NCI-H2196 (cell line): ENCODE results near the gene SSU72.
"Not testable (repeated sequence)": the region's sequence is repeated elsewhere in the genome, so short reads cannot be mapped to it uniquely, and the experiment has no call there.

Source experiments
- DNase-seq: peaks from one replicate; lab custom pipeline; 2025; ENCODE audit not compliant: unreplicated experiment; lab: John Stamatoyannopoulos, UW

The SSU72 gene

DNA sequence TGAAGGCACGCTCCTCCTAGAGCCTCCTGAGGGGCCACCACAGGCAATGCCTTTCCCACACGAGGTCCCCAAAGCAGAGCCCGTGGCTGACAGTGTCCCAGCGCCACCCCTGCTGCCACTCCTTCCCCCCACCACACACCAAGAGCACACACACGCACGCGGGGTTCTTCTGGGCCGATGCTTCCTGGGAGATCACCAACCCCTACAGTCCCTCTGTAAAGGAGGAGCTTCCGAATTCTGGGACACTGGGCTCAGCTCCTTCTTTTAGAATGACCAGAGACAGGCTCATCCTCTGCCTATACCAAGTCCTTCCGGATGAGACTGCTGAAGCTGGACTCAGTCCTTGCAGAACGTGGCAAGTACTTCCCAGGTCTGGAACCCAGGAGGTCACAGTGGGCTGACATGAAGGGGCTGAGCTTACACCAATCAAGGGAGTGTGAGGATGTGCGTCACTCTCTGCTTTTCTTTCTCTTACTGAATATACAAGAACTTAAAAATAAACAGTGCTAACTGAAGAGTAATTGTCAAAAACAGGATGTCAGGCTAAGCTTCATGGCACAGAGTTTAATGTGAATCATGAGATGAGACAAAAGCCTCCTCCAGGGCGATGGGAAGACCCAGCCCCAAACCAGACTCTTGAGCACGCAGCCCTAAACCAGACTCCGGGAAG is 12.7 kb downstream of the SSU72 start:
- DNase-seq, result no peak

DNA sequence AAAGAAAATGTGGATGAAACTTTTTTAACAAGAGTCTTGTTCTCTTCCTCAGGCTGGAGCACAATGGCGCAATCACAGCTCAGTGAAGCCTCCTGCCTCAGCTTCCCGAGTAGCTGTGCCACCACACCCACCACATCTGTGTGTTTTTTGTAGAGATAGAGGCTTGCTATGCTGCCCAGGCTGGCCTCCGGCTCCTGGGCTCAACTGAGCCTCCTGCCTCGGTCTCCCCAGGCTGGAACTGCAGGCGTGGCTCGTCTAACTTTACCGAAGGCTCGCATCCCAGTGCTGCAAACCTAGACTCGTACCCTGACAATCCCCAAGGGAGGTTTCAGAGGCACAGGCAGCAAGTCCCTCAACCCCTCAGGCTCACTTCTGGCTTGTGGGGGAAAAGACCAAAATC is 14.5 kb downstream of the SSU72 start:
- no peak for DNase-seq

- no peak for DNase-seq
Measured at GRCh38 chr1:1559066-1559465, 15.6 kb downstream of the SSU72 start.

GRCh38 chr1:1558591-1558990 is 16.1 kb downstream of the SSU72 start:
- no peak for DNase-seq

- DNase-seq, result not testable (repeated sequence)
Measured at GRCh38 chr1:1557688-1558087, 17.0 kb downstream of the SSU72 start.

GRCh38 chr1:1556961-1557360 is 17.7 kb downstream of the SSU72 start:
- not testable (repeated sequence) for DNase-seq

GRCh38 chr1:1556505-1556904 is 18.2 kb downstream of the SSU72 start:
- DNase-seq, result no peak

DNA sequence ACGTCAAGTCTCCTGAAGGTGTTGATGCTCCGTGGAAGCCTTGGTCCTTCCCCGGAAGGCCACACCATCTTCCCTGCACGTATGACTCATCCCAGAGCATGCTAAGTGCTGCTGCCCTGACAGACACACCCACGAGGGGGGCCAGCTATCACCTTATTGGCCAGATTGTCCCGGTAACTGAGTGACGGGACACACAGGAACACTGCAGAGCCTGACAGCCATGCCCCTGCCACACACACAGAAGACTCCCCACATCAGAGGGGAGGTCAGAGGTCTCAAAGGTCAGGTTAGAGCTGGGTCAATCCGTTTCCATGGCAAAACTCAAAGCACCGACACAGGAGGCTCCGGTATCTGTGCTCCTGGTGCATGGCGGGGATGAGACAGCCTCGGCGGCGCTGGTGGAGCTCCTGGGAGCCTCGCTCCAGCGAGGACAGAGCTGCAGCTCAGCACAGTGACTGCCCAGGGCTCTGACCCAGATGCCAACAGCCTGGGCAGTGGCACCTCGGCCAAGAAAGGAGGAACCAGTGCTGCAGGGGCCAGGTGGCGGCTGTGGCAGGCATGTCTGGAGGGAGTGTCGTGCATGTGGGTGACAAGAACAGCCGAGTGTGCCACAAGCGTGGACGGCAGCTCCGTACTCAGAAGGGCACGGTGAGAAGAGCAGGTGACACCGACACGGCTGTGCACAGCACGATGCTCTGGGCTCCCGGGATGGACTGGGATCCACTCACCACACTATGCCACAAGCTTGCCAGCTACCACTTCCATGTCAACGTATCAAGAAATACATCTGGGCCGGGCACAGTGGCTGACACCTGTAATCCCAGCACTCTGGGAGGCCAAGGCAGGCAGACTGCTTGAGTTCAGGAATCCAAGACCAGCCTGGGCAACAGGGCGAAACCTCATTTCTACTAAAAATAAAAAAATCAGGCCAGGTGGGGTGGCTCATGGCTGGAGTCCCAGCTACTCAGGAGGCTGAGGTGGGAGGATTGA is 19.4 kb downstream of the SSU72 start:
- DNase-seq, result no peak

DNA sequence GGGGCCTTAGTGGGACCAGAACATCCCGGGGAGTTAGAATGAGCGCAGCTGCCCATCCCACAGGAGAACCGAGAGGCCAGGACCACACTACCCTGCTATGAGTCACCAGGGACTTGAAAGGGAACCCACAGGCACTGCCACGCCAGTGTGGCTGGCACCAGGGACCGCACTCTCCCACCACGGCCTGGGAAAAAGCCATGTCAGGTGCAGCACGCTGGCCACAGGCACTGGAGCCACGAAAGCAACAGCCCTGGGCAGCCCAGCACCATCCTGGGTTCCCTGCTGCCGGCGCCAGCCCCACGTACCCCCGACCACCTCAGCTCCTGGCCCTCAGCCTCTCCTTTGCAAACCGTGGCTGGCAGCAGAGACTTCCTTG is 20.1 kb downstream of the SSU72 start:
- no peak for DNase-seq

GRCh38 chr1:1553821-1554494 is 20.7 kb downstream of the SSU72 start:
- DNase-seq, result no peak

DNA sequence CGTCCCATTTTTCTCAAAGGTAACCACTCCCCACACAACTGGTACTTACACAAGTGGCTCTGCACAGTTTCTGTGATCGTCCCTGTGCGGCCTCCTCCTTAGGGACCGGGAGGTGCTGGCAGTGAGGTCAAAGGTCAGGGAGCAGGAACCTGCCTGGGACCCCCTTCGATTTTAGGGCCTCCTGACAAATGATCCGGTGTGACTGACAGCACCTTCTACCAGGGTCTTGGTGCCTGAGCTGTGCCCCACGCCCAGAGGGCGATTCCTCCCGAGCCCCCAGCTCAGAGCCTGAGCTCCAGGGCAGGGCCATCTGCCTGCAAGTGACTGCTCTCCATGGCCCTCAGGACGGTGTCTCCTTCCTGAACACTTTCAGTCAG is 22.4 kb downstream of the SSU72 start:
- no peak for DNase-seq

DNA sequence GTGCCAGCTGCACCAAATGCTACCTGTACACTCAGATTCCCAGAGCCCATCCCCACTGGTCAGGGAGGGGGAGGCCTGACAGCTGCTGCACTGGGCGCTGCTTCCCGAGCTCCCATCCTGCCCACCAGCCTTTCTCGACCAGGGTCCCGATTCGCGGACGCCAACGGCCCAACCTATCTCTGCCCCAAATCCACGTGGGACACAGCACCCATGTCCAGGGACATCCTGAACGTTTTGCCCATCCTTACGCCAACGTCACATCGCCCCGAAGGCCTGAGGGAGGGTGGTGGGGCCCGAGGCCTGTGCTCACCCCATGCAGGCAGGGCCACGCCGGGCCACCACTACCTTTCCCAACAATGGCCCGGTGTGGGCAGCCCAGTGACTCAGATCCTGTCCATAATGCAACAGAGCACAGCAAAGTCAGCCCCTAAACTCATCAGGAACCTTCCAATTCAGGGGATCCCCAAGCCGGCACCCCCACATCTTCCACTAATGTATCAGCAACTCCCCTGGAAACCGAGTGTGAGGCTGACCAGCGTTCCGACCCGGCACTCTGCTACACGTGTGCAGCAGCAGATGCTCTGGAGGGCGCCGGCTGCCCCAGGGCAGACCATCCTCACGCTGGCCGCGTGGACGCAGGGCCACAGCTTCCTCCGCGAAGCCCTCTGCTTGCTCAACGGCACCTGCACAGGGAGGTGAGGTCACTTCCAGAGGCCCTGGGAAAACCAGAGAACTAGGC is 23.0 kb downstream of the SSU72 start:
- DNase-seq, result no peak

- DNase-seq, result no peak
Measured at GRCh38 chr1:1550591-1551432, 23.9 kb downstream of the SSU72 start.

GRCh38 chr1:1550087-1550486 is 24.6 kb downstream of the SSU72 start:
- DNase-seq, result no peak

DNA sequence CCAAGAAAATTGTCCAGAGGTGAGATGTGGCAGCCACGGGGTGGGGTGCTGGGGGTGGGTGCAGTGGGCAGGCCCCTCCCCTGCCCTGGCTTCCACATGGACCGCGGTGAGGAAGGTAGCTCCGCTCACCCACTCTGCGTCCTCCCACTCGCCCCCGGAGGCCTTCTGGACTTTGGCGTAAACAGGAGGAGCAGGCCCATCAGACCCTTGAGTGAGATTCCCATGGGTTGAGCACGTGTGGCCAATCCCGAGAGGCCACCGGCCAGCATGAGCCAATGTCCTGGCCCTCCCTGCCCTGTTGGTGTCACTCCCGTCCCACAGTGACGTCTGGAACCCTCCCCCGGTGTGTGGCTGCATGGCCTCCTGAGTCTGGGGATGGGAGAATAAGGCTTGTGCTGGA is 26.1 kb downstream of the SSU72 start:
- no peak for DNase-seq

GRCh38 chr1:1547476-1547875 is 27.2 kb downstream of the SSU72 start:
- no peak for DNase-seq

GRCh38 chr1:1547011-1547410 is 27.7 kb downstream of the SSU72 start:
- DNase-seq, result no peak

GRCh38 chr1:1545946-1546737 is 28.5 kb downstream of the SSU72 start:
- no peak for DNase-seq

DNA sequence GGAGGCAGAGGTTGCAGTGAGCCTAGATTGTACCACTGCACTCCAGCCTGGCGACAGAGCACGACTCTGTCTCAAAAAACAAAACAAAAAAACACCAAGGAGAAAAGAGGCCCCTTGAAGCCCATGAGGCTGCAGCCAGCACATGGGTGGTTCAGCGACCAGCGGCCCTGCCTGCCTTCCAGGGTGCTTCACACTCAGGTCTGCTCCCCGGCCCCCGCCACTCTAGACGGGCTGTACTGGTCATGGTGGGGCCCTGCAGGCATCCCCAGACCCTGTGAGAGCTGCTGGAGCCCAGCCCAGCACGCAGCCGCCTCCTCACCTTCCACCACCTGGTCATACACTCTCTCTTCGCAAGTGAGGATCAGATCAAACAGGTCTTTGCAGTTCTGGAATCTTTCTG is 30.1 kb downstream of the SSU72 start:
- no peak for DNase-seq
